Suprapubic skin (tissue), 4 donors: ENCODE results near the gene LRCH1.

ENCODE experiments used
- EP300 ChIP-seq: sonication (generic); formaldehyde crosslinking; IDR thresholded peaks from one replicate; pipeline ENCODE4 v1.6.1; 2017; ENCODE audit warnings: antibody characterized with exemption
- POLR2A ChIP-seq, 2 donors: fragments of 450-650 bp; IDR thresholded peaks; one replicate each; pipeline ENCODE4 v1.6.1; 2017; ENCODE audit warnings: antibody characterized with exemption in 2 of 2, mild to moderate bottlenecking in 2 of 2, moderate library complexity in 2 of 2
- POLR2AphosphoS5 ChIP-seq, 3 donors: sonication (generic); formaldehyde crosslinking; IDR thresholded peaks; one replicate each; pipeline ENCODE4 v1.6.1; 2017; ENCODE audit warnings: antibody characterized with exemption in 3 of 3
- TF ChIP-seq, protein P1 (sequence below), 2 donors: fragments of 200-600 bp in 1 of 2; fragments of 450-650 bp in 1 of 2; sonication (generic) in 1 of 2; IDR thresholded peaks; one replicate each; pipeline ENCODE4 v1.5.1; 2016 to 2019; ENCODE audit warnings: antibody characterized with exemption in 2 of 2, mild to moderate bottlenecking in 1 of 2, moderate library complexity in 1 of 2

DNA sequence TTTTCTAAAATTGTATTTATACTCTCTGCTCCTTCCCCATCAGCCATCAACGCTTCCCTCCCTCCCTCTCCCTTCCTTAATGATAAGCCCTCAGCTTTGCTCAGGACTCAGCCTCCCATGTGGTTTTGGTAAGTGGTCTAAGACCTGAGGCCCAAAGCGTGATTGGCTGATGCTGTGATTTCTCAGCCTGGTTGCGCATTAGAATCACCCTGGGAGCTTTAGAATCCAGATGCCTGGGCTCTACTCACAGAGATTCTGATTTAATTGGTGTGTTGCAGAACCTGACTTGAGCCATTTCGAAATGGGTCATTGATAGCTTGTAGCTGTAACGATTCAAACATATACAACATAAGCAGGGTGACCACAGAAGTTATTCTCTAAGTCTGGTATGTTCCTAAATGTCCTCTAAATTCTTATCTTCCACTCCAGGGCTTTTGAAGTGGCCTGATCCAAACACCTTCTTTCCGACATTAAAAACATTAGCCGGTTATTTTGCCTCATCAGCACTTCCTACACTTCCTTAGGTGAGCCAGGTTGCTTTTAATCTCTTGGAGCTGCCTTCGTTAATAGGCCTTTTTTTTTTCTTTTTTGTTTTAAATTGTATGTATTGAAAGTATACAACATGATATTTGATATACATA, 60.6 kb downstream of the LRCH1 start:
- TF ChIP-seq, protein P1, sequence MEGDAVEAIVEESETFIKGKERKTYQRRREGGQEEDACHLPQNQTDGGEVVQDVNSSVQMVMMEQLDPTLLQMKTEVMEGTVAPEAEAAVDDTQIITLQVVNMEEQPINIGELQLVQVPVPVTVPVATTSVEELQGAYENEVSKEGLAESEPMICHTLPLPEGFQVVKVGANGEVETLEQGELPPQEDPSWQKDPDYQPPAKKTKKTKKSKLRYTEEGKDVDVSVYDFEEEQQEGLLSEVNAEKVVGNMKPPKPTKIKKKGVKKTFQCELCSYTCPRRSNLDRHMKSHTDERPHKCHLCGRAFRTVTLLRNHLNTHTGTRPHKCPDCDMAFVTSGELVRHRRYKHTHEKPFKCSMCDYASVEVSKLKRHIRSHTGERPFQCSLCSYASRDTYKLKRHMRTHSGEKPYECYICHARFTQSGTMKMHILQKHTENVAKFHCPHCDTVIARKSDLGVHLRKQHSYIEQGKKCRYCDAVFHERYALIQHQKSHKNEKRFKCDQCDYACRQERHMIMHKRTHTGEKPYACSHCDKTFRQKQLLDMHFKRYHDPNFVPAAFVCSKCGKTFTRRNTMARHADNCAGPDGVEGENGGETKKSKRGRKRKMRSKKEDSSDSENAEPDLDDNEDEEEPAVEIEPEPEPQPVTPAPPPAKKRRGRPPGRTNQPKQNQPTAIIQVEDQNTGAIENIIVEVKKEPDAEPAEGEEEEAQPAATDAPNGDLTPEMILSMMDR (IDR thresholded peaks at IDR 0.05), result no peak
- TF ChIP-seq POLR2AphosphoS5 (IDR thresholded peaks at IDR 0.05) (no peak), EP300 (no peak), POLR2A (IDR thresholded peaks at IDR 0.05) (no peak)
